K562 (cell line): Measurements from ENCODE around the gene ST8SIA4. TPM values are rescaled to one million over a fixed set of nuclear protein-coding genes. Genes with fewer than 3 reads are reported as not detected.

Experiments
- ATAC-seq: fragments of 200-7000 bp; cut with Tn5 transposase; 3 replicates; pipeline ENCODE4 v1.9.1; 2020; ENCODE audit warnings: moderate library complexity
- BruUV-seq: library from RNA; stranded (reverse); fragments of 400-500 nt; replicated peaks from 2 replicates; lab custom pipeline; 2021; lab: Mats Ljungman, UMichigan
- CTCF ChIA-PET: fragments of 300-600 bp; formaldehyde crosslinking; extraction: SDS; loops from one replicate; lab custom pipeline; 2021; ENCODE audit warnings: low intra/inter-chr PET ratio; lab: Yijun Ruan, JAX
- POLR2A ChIA-PET: fragments of 300-600, 350-650 bp; sonication (Branson Sonifier 250); formaldehyde crosslinking; extraction: SDS; loops from one replicate; lab custom pipeline; 2021; ENCODE audit warnings: antibody characterized with exemption, inconsistent platforms; lab: Yijun Ruan, JAX
- DNase-seq, 4 experiments: peaks; one replicate each; pipeline versions ENCODE4 v3.0.0 to v3.0.0-alpha.2; 2011 to 2018; ENCODE audit warnings: low spot score in 3 of 4, mixed read lengths in 3 of 4; ENCODE audit errors: extremely low read depth in 1 of 4
- FAIRE-seq: peaks from 2 replicates; lab custom pipeline; 2011; peaks lifted over from hg19 to GRCh38; lab: Jason Lieb, UNC
- H2AFZ ChIP-seq: 2 replicates; pipeline ENCODE4 v1.6.0; 2011; ENCODE audit warnings: low read depth, low read length, control low read depth, inconsistent platforms
- H3K27ac ChIP-seq: fragments of 200-600 bp; 3 replicates; pipeline ENCODE4 v1.8.0; 2011; ENCODE audit warnings: low read depth, mild to moderate bottlenecking, control low read depth, inconsistent platforms, low read length, moderate library complexity, mixed read lengths; ENCODE audit errors: extremely low read depth
- H3K27me3 ChIP-seq, 2 experiments: fragments of 300-600 bp in 1 of 2; 2 replicates in 1 of 2; 3 replicates in 1 of 2; pipeline versions ENCODE4 v1.6.0 to v1.8.0; 2011; ENCODE audit warnings: inconsistent platforms in 2 of 2, low read length in 2 of 2, mild to moderate bottlenecking in 1 of 2, mixed read lengths in 1 of 2, moderate library complexity in 1 of 2; ENCODE audit not compliant: control insufficient read depth in 2 of 2, insufficient read depth in 2 of 2
- H3K36me3 ChIP-seq: fragments of 300-600 bp; 3 replicates; pipeline ENCODE4 v1.8.0; 2011; ENCODE audit warnings: mild to moderate bottlenecking, low read length, inconsistent platforms; ENCODE audit not compliant: control insufficient read depth, insufficient read depth
- H3K4me1 ChIP-seq, 2 experiments: fragments of 200-600 bp in 1 of 2; replicated peaks in 1 of 2; 2 replicates in 1 of 2; 3 replicates in 1 of 2; pipeline versions ENCODE4 v1.5.1 to v1.8.0; 2011; ENCODE audit warnings: inconsistent platforms in 2 of 2, low read length in 2 of 2, mild to moderate bottlenecking in 1 of 2, mixed read lengths in 1 of 2, moderate library complexity in 1 of 2; ENCODE audit not compliant: control insufficient read depth in 2 of 2, insufficient read depth in 2 of 2
- H3K4me2 ChIP-seq: 2 replicates; pipeline ENCODE4 v1.6.1; 2011; ENCODE audit warnings: low read length, control low read depth, inconsistent platforms, mixed read lengths; ENCODE audit not compliant: insufficient read depth
- H3K4me3 ChIP-seq: fragments of 200-600 bp; sonication (generic), shearing (Covaris generic); 2 replicates; pipeline ENCODE4 v1.5.1; 2016; ENCODE audit warnings: control low read depth, inconsistent platforms
- H3K79me2 ChIP-seq: fragments of 200-600 bp; 3 replicates; pipeline ENCODE4 v1.8.0; 2011; ENCODE audit warnings: low read length, inconsistent platforms; ENCODE audit not compliant: control insufficient read depth, insufficient read depth
- H3K9ac ChIP-seq, 2 experiments: 2 replicates each; pipeline versions ENCODE4 v1.6.0 to v1.6.1; 2011; ENCODE audit warnings: low read depth in 2 of 2, low read length in 2 of 2, control low read depth in 1 of 2, inconsistent platforms in 1 of 2, mild to moderate bottlenecking in 1 of 2, mixed read lengths in 1 of 2; ENCODE audit not compliant: insufficient read depth in 1 of 2
- H3K9me1 ChIP-seq: one replicate; pipeline ENCODE4 v1.6.0; 2011; ENCODE audit warnings: inconsistent platforms, mild to moderate bottlenecking, low read length, moderate library complexity; ENCODE audit not compliant: control insufficient read depth, insufficient read depth
- H3K9me3 ChIP-seq: replicated peaks from 2 replicates; pipeline ENCODE4 v1.5.1; 2011; ENCODE audit warnings: low read depth, low read length, inconsistent platforms; ENCODE audit not compliant: control insufficient read depth, insufficient read depth
- H4K20me1 ChIP-seq: replicated peaks from 2 replicates; pipeline ENCODE4 v1.6.1; 2011; ENCODE audit warnings: low read length, inconsistent platforms, mixed read lengths; ENCODE audit not compliant: control insufficient read depth, insufficient read depth
- CHAMP1 ChIP-seq: fragments of 450-650 bp; IDR thresholded peaks from 2 replicates; pipeline ENCODE4 v1.6.1; 2016; ENCODE audit warnings: mild to moderate bottlenecking
- JUNB ChIP-seq: fragments of 450-650 bp; formaldehyde crosslinking; conservative IDR thresholded peaks from 2 replicates; pipeline ENCODE4 v1.4.0; 2020; ENCODE audit warnings: mild to moderate bottlenecking
- LEF1 ChIP-seq: fragments of 450-650 bp; IDR thresholded peaks from 2 replicates; pipeline ENCODE4 v1.6.1; 2016; ENCODE audit warnings: mild to moderate bottlenecking
- WGBS: fragments of 100-300 bp; shearing (Covaris generic); methylation state at CpG from one replicate; pipeline ENCODE4 v1.1.6; 2016; ENCODE audit warnings: low coverage, mixed read lengths; ENCODE audit not compliant: insufficient coverage; ENCODE audit errors: missing lambda C conversion rate; 5-methylcytosine and 5-hydroxymethylcytosine counted together
- in situ Hi-C: fragments of 300-500 bp; cut with MboI; formaldehyde crosslinking; loops from 4 replicates; pipeline ENCODE4 v1.15.0; 2018; ENCODE audit warnings: inconsistent platforms, mixed read lengths
- intact Hi-C: fragments of 100-400 bp; cut with micrococcal nuclease; formaldehyde crosslinking; loops from 2 replicates; pipeline ENCODE4 v1.14.2; 2022
- polyA plus RNA-seq, 8 experiments: library from polyadenylated mRNA; depleted of rRNA in 4 of 8; stranded (reverse) in 5 of 8; unstranded in 3 of 8; fragments of >200 nt; fragmentation: Nextera tagmentation in 2 of 8; fragmentation: Illumina TruSeq in 1 of 8; extraction: Ambion mirVana in 2 of 8; extraction: Trizol in 1 of 8; gene quantifications; 2 replicates each; pipeline versions ENCODE4 v1.2.1 to v1.2.3, GENCODE V29; 2011 to 2014; ENCODE audit warnings: inconsistent platforms in 1 of 8, missing spikeins in 1 of 8
- total RNA-seq, 7 experiments: library from RNA; depleted of rRNA in 6 of 7; stranded (reverse); fragments of >200 nt in 6 of 7; fragmentation: Illumina TruSeq in 2 of 7; extraction: Trizol in 2 of 7; gene quantifications; 2 replicates each; pipeline versions ENCODE4 v1.2.1 to v1.2.3, GENCODE V29; 2011 to 2021; ENCODE audit warnings: low replicate concordance in 1 of 7

Gene ST8SIA4
- total and polyA plus RNA-seq, 9 of the 15 experiments (the other 6 are each of a cell fraction or from before 2014, with no cell fraction given): 0.22 to 2.0 (median 0.54) TPM

DNA sequence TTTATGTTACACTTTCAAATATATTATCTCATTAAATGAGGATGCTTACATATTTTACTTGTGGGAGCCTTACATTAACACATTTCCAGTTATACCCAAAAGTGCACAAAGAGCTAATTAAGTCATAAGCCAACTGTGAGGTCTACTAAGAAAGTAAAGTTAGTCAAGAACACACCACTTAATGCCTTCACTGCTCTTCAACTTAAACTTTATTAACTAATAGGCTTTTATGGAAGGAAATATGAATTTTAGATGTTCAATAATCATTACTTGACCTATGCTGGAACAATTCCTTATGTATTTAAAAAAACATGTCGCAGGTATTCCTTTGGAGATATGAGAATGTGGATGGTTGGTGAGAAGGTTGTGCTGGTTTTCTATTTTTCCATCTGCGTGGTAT lies 3.4 kb downstream of the ST8SIA4 start (continued):
- TF ChIP-seq CHAMP1 (no peak), JUNB (CRISPR knock-in tag) (no peak)

DNA sequence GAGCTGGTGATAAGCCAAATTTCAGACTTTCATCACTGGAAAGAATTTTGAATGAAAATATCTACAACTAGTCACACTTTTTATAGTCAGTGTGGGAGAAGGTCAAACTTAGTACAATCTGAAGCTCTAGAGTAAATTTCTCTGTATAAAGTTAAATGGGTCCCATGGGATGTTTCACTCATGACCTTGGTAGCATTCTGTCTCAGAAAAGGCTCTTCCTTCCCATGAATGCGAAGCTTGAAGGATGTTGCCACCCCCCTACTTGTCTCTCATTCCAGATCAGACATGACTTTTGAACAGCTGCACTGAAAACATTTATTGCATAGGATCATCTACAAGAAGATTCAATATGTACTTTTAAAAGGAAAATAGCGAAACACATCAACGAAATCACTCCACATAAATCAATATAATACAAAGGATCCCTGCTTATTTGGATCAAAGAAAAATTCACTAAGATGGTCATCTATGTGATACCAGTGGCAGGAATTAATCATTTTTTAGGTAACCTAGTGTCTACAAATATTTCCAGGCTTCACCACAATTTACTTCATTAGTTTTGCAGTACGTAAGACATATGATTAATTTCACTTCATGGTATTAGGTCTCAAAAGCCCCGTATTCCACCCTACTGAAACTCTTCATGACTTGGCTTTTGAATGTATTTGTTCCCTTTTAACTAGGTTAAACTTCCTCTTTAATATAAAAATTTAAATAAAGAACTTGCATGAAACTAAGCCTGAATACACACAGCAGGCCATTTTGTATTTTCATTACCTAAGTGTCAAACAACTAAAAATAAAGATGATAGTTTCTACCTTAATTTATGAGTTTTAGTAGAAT lies 4.4 kb downstream of the ST8SIA4 start:
- H3K4me2 ChIP-seq: no peak overlapping the region
- TF ChIP-seq LEF1: no peak
- intact Hi-C loops (no loop called here), in situ Hi-C loops (no loop called here)
- no peaks in the 10 kb centered on the region for H3K9me1 ChIP-seq
- H3K79me2 ChIP-seq: no peaks in the 10 kb centered on the region; the same call in 2 of the 3 replicates
- H3K36me3 ChIP-seq: no peaks in the 10 kb centered on the region
- CTCF ChIA-PET: no interaction called here
- no peak overlapping the region for H3K4me3 ChIP-seq
- H2AFZ ChIP-seq: no peak overlapping the region
- no peak overlapping the region for H3K27ac ChIP-seq
- POLR2A ChIA-PET: no interaction called here
- no peaks in the 10 kb centered on the region for H3K9me3 ChIP-seq
- no peaks in the 10 kb centered on the region for H3K27me3 ChIP-seq
- DNase-seq (no peak), ATAC-seq (no peak), FAIRE-seq (no peak)
- H3K4me1 ChIP-seq: peaks cover 0 to 8% of the 10 kb centered on the region in 2 experiments; a peak in 2 of 5 replicates
- no peak overlapping the region for H3K9ac ChIP-seq
- WGBS: 13% methylated on average over 5 of the region's 5 CpGs
- no peaks in the 10 kb centered on the region for H4K20me1 ChIP-seq
- BruUV-seq: no TSS peak
